Measurements from ENCODE around the gene RGS14. TPM values are rescaled to one million over a fixed set of nuclear protein-coding genes. Genes with fewer than 3 reads are reported as not detected.

The RGS14 gene, protein sequence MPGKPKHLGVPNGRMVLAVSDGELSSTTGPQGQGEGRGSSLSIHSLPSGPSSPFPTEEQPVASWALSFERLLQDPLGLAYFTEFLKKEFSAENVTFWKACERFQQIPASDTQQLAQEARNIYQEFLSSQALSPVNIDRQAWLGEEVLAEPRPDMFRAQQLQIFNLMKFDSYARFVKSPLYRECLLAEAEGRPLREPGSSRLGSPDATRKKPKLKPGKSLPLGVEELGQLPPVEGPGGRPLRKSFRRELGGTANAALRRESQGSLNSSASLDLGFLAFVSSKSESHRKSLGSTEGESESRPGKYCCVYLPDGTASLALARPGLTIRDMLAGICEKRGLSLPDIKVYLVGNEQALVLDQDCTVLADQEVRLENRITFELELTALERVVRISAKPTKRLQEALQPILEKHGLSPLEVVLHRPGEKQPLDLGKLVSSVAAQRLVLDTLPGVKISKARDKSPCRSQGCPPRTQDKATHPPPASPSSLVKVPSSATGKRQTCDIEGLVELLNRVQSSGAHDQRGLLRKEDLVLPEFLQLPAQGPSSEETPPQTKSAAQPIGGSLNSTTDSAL
- 4.3 TPM for polyA plus RNA-seq (2013, experiment 1 of 2; ENCODE audit: insufficient read length)
- polyA plus RNA-seq (2013, experiment 2 of 2; ENCODE audit: insufficient read length) = 5.1 TPM

DNA sequence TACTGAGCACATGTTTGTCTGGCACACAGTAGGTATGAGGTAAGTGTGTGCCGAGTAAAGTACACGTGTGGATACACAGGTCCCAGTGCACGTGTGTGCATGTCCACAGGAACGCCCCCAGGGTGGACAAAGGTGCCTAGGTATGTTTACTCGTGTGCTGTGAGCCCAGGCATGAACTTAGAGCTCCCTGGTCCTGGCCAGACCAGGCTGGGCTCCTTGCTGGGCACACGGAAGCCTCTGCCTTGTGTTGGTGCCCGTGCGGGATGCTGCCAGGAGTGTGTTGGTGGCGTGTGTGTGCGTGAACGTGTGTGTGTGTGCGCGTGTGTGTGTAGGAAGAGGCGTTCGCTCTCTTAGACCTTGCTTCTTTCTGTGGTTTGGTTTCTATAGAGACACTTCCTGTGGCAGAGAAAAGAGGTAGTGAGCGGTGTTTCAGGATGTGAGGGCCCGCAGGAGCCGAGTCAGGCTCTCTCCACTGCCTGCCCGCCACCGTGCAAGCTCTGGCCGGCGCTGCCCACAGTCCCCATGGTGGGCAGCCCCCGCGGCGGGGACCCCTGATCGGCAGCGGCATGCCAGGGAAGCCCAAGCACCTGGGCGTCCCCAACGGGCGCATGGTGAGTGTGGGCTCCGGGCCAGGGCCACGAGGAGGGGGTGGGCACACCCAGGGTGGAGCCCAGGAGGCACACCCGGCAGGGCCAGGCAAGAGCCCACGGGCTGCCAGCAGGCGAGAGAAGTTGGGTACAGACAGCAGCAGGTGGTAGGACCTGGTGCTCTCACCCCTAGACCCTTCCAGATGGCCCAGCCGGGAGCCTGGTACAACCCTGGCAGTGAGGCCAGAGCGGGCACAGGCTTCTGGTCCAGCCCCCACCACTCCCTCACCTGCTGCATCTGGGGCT, at the start of gene RGS14:
RGS14 (plus strand) TSS at position 466 of the 893 bp plus-strand sequence; CDS start at position 567, 101 bp downstream.
- DNase-seq = peak; percentile 14

DNA sequence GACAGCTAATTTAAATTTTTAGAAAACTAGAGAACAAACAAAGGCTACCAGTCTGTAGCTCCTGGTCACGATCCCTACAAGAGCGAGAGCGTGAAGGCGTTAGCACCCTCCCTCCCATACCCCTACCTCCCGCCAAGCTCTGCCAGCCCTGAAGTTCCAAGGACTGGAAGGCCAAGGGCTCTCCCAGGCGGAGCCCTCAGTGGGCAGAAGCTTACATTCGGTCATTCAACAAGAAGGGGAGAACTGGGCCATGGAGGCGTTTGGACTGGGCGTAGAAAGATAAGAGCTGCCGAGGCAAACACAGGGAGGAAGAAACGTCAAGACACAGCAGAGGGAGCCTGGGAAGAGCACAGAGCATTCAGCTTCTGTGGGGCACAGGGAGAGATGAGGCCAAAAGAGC, 49.0 kb upstream of the RGS14 start:
- no peak for DNase-seq

DNA sequence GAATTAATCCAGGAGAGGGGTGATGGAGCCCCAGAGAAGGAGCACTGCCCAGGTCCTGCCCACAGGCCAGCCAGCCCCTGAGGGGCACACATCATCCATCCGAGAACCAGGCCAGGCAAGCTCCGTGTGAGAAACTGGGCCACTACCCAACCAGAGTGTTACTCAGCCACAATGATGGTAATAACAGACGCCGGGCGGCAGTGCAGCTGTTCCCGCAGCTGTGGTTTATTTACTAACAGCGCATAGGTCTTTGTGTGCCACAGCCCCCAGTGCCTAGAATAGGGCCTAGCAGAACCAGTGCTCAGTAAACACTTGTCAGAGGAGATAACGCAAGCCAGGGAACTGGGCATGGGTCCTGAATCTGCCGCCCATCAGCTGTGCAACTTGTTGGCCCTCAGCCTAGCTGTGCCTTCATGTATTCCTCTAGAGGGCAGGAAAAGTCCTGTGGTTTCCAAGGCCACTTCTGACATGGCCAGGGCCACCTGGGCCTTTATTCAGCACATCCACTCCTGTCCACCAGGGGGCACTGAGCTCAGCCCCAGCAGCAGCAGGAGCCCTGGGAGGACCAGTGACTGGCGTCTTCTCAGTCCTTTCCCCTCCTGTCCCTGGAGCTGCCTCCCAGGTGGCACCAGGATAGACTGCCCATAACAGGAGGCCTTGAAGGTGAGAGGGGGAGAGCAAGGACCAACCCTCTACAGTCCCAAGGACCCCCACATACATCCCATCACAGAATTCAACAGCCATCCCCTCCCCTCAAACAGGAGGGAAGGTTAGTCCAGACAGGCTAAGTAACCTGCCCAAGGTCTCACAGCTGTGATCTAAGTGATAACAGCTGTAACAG, 48.2 kb upstream of the RGS14 start:
- peak; percentile 65 for DNase-seq

DNA sequence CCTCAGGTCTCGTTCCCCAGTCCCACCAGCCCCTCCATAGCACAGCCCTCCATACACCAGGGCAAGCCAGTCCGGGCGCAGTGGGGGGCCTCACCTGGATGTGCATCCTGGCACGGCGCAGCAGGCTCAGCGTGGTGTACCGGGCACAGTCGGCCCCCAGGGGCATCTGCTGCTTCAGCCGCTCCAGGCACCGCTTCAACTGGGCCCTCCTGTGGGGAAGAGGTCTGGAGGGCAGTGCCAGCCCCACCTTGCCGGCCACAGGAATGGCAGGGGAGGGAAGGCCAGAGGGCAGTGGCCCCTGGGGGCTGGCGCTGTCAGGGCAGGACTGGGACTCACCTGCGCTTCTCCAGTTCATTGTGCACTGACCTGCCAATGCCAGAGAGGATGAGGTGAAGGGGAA, 47.4 kb upstream of the RGS14 start:
- DNase-seq = no peak

DNA sequence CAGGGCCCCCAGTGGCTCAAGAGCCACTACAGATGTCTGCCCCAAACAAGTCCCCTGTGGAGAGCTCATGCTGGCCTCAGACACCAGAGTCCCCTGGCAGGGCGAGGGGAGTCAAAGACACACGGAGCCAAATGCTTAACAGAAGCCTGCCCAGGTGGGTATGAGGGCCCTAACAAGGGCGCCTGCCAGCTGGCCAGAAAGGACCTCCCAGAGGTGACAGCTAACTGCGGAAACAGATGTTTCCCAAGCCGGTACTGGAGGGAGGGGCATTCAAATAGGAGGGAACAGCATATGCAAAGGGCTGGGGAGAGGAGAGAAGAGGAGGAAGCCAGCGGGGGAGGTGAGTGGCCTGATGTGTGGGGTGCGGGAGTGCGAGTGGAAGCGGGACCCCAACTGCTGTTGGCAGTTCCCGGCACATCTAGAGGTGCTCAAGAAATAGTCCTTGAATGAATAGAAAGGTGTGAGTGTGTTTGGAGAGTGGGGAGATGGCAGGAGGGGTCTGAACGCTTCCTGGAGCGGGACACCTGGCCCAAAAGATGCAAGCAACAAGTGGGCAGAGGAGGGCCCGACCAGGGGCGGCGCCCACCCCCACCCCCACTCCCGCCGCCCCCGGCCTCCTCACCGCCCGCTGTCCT, 46.9 kb upstream of the RGS14 start:
- DNase-seq = peak; percentile 13

DNA sequence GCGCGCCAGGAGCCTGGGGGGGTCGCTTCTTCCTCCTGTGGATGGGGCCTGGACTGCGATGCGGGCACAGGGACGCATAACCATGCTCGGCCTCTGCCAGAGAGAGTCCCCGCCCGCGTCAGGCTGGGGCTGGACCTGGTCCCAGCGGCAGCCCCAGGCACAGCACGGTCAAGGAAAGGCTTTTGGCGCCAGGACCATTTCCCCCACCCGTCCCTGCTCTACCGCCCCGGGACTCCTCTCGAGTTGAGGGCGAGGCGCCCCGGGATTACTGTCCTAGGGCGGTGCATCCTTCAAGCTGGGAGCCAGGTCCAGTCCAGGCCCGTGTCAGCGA, 46.4 kb upstream of the RGS14 start:
- no peak for DNase-seq

DNA sequence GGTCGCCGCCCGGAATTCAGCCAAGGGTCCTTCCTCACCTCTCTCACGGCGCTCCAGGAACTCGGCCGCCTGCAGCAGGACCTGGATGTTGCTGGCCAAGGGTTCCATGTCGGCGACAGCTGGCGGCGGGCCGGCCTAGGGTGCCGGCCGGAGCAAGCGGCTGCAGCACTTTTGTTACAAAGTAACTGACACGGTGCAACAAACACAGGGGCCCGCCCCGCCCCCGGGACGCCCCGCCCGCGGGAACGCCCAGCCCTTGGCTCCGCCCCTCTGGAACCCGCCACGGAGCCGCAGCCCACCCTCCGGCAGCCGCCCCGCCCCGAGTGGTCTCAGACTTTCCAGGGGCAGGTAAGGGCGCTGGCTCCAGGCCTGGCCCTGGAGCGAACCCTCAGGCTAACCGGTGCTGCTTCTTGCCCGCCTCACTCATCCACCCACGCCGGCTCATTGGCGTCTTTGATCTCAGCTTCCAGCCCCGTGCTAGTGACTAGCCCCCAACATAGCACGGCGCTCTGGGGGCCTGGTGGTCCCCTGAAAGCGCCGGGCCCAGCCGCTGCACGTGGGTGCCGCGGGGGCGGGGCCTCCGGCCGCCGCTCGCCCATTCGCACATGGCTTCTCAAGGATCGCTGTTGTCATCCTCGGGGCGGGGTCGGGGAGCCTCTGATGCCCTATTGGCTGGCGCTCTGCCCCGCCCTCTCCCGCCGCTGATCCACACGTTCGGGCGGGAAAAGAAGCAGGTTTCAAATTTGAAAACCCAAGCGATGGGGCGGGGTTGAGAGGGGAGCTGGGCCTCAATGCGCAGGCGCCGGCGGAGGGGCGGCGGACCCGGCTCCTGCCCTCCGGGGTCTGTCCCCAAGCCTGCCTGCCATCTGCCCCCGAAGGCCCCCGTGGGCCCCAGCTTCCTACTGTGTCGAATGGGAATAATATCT, 45.7 kb upstream of the RGS14 start, which contains the start of gene MXD3:
MXD3 (minus strand) TSS at position 176 of the 926 bp plus-strand sequence; CDS start at position 108, 68 bp downstream.
- DNase-seq = peak; percentile 96

DNA sequence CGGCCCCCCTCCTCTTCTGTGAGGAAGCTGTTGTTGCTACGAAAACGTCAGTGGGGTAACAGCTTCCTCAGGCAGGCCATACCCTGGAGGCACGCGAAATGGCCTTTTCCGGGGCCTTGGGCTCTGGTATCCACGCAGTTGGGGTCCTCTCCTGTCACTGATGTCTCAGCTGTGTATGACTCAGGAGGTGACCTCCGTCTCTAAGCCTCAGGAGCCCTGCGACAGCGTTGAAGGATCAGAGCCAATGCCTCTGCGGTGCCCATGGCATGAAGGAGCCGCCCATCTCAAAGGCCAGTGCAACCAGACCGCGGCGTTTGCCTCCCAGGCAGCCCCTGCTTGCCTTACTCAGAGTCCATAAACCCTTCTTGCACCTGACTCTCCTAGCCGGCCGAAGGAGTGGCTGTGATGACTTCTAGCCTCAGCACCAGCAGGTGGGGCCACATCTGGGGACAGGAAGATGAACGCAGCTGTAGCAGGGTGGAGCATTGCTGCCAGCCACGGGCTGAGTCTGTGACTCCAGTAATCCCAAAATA, 45.0 kb upstream of the RGS14 start:
- DNase-seq = peak; percentile 19

DNA sequence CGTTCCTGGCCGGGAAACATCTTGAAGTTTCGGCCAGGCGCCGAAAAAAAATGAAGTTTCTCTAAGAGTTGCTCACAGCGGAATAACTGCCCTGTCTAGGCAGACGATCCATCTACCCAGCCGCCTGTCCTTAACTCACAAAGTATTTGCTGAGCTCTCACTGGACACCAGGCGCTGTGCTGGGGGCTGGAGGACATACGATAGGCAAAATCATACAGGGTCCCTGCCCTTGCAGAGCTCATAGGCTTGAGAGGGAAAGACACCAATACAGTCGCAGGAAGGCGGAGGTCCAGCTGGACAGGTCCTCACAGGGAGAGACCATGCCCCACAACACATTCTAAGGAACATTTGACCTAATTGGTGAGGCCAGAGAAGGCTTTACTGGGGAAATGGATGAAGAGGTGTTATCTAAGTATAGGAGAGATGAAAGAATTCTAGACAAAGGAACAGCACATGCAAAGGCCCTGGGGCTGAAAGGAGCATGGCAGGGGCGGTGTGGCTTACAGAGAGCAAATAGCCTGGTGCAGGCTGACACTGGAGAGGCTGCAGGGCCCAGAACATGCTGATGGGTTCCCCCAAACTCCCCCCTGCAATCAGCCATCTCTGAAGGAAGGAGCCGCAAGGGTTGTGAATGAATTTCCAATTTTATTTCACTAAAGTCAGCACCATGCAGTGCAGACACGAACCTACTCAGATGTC, 44.0 kb upstream of the RGS14 start:
- DNase-seq = no peak

DNA sequence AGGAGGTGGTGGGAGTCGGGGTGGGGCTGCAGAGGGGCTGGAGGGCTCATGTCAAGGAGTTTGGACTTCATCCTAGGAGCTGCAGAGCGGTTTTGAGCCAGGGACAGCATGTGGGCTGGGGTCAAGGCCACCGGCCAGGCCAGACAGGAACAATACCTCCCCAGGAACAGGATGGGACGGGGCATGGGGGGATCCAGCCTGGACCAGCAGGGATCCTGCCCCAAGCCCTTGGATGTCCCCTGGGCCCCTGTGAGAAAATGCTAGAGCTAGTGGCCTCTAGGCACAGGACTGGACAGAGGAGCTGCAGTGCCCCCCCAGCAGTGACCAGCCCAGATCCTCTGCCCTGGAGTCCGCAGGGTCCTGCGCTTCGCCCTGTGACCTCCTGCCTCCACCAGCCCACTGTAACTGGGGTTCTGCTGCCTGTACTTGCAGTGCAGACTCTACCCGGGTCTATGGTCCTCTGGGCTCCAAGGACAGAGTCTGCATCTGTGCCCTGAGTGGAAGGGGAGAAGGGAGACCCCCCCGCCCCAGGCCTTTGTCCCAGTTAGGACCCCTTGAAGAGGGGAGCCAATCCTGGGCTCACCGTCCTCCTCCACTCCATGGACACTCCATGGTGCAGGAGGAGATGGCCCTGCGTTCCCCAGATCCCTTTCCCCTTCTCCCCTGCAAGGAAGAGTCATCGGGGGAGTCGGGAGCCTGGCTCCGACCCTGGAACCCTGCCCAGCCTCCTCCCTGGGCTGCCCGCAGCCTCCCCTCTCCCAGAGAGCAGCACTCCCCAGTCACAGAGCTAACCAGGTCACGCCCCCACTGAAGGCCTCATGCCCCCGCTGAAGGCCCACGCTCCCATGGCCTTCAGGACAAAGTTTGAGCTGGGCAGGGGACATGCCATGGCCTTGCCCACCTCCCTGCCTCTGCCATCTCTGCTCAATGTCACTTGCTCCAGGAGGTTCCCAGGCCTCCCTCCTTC, 43.1 kb upstream of the RGS14 start:
- no peak for DNase-seq

DNA sequence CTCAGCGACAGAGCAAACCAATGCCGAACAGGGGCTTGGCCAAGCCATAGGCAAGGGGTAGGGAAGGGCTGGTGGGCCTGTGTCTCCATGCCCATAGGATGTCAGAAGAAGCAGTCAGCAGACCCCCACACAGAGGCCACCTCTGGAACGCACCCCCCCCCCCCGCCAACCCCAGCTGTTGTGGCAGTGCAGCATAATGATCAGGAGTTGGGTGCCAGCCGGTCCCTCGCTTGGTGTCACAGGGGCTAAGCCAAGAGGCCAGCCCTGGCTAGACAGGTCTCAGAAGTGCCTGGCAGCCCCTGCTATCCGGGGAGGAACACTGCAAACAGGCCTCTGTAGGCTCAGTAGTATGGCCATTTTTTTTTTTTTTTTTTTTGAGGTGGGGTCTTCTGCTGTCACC, 42.3 kb upstream of the RGS14 start:
- DNase-seq = no peak

DNA sequence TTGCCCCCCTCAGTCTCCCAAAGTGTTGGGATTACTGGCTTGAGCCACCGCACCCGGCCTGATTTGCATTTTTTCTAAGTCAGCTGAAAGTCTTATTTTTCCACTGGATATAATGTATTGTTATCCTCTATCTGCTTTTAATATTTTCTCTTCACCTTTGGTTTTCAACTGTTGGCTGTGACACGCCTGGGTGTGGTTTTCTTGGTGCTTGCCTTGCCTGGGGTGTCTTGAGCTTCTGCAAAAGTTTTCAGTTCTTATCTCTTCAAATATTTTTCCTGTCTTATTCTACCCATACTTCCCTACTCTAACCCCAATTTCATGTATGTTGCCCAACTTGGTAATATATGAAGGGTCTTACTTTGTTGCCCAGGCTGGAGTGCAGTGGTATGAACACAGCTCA, 41.7 kb upstream of the RGS14 start:
- no peak for DNase-seq

DNA sequence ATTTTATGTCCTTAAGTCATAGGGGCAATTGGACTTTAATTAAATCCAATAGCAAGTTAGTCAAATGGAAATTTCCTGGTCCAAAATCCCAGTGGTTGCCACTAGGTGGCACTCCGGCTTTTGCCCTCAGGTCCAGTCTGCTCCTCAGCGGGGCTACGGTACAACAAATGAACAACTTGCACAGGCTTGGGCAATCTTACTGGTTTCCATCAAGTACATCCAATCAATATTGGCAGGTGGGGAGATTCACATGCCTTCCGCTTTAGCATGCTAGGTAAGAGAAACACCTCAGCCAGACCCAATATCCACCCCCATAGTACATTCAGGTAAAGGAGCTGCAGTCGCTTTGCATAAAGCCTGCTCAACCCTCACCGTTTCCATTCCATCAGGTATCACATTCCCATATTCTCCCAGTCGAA, 39.8 kb upstream of the RGS14 start:
- peak; percentile 68 for DNase-seq

DNA sequence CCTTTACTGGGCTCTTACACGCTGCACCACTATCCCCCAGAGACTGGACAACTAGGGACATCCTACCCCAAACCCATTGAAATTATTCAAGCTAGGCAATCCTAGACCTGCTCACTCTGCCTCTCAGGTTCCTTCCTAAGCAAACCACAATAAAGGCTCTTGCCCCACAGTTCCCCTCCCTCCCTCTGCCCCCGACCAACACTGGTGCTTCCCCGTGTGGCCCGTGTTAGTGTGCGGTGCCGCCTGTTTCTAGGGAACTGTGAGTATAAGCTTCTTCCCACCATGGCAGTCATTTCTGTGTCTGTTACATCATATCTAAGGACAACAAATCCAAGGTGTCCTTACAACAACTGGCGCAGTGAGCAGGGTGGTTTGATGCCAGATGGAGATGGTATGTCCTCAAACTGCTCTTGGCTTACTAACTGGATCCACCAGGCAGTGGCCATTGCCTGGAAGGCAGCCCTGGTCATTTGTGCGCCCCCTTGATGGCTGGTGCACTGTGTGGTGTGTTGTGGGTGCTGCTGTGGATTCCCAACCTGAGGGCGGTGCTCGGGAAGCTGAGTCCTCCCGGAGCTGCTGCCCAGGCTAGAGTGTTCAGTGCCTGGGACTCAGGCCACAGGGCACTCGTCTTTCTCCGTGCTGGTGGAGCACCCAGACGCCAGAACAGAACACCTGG, 37.7 kb upstream of the RGS14 start:
- no peak for DNase-seq

DNA sequence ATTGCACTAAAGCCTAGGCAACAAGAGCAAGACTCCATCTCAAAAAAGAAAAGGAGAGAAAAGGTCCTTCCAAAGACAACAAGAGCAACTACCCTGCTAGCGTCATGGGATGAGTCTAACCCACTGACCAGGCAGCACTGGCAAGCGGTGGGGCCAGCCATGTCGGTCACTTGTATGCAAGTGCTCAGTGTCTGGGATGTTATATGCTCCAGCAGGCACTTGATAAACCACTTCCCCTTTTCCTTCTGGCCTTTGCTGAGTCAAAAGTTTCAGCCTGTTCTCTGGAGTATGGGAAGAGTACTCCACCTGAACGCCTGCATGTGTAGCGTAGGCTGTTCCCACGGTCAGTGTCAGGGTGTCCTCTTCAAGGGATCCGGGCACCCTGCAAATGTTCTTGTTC, 36.8 kb upstream of the RGS14 start:
- DNase-seq = no peak

DNA sequence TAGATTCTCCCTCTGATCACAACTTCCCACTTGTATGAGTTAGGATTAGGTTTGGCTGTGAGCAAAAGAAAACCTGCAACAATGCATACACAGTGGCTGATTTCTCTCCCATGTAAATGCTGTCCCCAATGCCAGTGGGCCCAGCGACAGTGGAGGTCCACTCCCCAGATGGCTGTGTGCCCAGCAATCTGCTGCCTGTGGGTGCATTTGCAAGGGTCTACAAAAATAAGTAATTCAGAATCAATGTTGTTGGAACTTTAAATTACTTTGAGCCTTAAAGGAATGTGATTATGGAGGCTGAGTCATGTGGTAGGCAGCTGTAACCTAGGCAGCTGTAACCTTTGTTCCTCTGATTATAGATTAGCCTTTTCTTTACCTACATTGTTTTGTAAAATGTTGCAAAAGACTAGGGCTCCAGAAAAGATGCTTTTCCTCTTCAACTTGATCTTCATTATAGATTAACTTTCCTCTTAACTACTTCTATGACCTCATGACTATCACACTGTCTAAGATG, 31.8 kb upstream of the RGS14 start:
- DNase-seq = no peak
